ENCODE measurements around the gene LRRC74A.

The LRRC74A gene

DNA sequence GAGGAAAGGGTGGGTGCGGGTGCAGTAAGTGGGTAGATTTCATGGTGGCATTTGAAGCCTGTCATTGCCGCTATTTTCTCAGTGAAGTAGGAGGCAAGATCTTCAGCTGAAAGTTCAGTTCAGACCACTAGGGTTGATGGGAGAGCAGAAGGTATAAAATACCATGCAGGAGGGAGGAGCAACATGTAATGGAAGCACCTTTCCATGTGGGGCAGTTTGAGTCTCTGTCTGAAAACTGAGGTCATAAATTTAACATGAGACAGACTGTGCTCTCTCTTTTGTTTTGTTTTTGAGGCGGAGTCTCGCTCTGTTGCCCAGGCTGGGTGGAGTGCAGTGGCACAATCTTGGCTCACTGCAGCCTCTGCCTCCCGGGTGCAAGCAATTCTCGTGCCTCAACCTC is 22.7 kb downstream of the LRRC74A start:
- DNase-seq (ENCODE audit: low spot score) = no peak

DNA sequence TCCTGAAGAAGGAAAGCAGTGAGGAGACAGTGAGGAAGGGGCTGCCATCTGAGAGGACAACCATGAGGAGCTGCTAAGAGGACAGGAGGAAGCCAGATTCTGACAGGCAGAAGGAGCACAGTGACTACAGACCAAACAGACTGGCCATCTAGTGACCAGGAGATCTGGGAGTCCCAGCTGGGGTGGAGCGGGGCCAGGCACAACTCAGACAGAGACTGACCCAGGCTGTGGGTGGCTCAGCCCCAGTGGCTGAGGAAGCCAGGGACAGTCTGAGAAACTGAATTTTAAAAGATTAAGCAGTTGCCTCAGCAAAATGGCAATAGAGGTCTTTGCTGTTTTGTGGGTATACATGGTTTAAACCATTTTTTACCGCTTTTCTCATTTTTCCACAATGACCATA is 28.9 kb downstream of the LRRC74A start:
- DNase-seq (ENCODE audit: low spot score) = no peak

DNA sequence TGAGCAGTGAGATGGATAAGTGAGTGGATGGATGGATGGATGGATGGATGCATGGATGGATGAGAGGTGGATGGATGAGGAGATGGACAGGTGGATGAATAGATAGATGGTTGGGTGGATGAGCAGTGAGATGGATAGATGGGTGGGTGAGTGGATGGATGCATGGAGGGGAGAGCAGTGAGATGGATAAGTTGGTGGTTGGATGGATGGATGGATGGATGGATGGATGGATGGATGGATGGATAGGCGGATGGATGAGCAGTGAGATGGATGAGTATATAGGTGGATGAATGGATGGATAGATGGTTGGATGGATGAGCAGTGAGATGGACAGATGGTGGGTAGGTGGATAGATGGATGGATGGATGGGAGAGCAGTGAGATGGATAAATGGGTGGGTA is 30.6 kb downstream of the LRRC74A start:
- no peak for DNase-seq (ENCODE audit: low spot score)

DNA sequence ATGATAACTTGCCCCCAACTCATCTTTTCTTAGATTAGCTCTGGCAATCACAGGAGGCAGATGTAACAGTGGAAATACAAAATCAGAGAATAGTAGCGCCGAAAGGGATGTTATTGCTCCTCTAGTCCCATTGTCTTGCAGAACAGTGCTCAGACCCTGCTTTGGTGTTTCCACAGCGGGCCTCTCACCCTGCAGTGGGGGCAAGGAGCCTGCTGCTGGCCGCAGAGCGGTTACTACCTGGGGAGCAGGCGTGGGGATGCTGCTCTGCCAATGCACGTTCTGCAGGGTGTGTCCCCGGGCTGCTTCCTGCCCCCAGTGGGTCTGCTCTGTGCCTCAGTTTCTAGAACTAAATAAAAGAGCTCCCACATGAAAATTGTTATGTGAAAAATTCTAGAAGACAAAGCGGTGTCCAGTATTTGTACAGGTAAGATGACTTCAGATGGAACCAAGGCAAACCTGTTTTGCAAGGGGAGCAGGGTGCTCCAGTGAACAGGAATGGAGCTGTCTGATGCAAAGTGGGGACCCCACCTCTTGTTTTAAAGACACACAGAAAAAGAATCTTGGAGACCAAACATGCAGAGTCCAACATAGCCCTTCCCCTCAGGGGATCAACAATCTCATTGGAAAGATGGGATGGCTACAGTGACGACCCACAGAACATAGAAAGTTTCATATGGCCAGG is 35.5 kb downstream of the LRRC74A start:
- no peak for DNase-seq (ENCODE audit: low spot score)

DNA sequence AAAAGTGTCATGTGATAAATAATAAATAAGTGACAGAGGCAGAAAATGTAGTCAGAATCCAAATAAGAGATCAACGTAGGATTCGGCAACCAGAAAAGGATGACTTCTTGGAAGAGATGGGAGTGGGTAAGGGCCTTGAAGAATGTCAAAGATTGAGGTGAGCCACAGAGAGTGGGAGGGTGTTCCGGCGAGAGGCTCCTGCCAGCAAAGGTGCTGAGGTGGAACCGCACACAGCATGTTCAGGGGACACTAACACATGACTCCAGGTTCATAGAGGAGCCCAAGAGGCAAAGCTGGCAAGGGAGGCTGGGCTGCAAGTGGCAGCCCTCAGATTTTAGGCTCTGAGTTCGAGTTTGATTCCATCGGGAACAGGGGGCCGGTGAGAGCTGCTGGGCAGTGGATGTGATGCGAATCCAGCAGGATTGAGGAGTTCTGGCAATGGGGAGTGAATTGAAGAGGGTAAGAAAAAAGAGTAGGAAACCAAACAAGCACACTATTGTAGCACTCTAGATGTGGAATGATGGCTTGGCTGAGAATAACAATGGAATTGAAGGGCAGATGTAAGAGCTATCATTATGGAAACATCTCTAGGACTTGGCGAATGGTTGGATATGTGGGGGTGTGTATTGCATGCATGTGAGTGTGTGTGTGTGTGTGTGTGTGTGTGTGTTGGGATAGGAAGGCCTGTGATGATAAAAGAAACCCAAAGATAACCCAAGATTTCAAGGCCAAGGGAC is 36.5 kb downstream of the LRRC74A start:
- DNase-seq (ENCODE audit: low spot score) = peak; percentile 71

DNA sequence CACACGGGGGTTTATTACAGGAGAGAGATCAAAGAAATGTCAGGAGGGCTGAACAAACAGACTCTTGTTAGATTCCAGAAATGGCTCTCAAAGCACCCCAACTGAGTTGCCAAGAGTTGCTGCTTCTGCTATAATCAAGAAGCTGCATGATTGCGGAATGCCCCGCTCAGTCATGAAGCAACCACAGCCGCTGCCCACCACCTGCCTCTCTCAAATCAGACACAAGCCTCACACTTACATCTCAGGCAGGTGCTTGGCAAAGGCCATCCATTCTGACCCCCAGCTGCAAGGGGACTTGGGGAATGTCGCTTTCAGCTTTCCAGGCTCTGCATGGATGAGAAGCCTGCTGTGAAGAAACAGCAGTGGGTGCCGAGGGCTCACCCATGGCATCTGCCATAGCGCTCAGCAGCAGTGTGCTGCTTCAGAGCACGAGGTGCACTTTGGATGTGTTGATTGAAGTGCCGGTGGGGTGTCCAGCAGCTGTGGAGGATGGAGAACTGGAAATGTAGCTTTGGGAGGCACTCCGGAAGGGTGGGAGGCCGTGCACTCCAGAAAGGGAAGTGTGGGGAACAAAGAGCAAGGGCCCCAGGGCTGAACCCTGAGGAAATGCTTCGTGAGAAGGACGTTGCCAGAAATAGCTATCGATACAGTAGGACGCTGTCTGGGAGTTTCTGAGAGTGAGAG is 37.7 kb downstream of the LRRC74A start:
- peak; percentile 66 for DNase-seq (ENCODE audit: low spot score)

DNA sequence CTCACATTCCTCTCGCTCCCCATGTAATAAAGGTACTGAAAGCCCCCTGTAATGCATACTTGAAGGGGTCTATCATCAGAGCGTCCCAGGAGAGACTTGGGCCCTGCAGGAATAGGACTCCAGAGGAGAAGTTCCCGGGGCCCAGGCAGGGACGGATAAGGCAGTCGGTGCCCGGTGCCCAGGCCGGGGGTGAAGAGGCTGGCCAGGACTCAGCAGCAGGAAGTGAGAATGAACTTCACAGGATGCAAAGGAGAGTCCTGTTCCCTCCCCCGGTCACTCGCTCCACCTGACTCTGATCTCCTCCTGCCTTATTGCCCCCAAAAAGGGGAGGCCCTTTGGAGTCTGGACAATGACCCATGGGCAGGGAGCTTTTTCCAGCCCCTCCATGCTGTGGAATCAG is 40.2 kb downstream of the LRRC74A start:
- no peak for DNase-seq (ENCODE audit: low spot score)

DNA sequence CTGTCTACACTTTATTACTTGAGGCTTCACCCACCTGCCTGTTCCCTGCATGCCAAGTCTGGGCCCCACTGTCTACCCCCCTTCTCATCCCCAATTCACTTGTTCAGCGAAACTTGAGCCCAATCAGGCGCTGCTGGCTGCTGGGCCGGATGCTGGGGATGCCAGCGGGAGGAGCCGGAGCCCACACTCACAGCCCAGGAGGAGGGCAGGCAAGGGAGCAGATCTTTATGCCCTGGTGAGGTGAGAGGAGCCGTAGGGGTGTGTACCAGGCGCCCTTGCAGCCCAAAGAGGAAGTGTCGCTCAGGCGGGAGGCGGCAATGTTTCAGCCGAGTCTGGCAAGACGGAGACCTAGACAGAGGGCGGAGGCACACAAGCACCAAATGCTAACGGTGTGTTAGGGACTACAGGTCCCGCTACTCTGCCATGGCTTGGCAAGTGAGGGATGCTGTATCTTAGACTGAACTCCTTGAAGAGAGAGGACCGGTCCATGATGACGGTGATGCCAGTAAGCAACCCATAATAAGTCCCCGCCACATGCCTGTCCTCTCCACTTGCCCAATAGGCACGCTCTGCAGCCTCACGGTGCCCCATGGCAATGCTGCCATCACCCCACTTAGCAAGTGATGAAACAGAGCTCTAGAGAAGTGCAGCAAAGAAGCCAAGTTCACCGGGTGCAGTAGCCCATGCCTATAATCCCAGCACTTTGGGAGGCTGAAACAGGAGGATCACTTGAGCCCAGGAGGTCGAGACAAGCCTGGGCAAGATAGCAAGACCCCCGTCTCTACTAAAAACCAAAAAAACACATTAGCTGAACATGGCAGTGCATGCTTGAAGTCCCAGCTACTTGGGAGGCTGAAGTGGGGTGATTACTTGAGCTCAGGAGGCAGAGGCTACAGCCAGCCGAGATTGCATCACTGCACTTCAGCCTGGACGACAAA is 41.6 kb downstream of the LRRC74A start:
- no peak for DNase-seq (ENCODE audit: low spot score)

DNA sequence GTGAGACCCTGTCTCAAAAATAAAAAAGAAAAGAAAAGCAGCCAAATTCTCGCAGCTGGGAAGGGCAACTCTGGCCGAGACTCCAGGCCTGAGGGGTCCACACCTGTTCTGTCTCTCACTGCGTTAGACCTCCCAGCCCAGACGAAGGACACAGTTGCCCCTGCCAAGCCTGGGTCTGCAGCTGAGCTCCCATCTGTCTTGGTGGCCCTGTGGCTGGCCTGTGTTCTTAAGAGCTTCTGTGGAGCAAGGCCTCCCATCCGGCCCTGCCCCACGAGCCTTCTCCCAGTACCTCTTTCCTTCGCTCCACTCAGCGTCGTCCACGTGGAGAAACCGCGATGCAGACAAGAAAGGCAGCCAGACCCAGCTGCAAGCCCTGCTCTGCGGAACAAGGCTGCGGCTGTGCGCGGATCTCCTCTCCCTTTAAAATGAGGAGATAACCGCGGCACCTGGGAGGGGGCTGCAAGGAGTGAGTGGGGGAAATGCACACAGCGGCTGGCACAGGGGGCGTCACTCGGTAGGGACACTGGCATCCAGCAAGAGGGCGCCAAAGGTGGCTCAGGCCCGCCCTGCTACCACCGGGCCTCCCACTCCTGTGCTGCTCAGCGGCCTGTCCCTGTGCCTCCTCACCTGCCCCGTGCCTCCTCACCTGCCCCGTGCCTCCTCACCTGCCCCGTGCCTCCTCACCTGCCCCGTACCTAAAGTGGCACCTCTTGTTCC is 42.4 kb downstream of the LRRC74A start:
- DNase-seq (ENCODE audit: low spot score) = no peak

DNA sequence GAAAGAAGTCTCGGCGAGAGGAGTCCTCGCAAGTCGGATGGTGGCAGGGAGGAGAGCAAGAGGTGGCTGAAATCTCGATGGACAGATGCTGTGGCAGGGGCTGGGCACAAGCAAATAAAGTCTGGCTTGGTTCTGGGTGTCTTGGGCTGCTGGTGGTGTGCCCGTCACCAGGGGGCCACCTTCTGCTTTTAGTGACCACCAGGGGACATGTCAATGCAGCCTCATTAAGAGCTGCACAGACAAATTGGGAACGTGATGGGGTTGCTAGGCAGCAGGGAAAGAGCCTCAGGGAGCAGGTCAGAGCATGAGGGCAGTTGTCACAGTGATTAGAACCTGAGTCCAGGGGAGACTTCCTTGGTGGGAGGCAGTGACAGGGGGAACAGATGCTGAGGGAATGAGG is 44.0 kb downstream of the LRRC74A start:
- no peak for DNase-seq (ENCODE audit: low spot score)

DNA sequence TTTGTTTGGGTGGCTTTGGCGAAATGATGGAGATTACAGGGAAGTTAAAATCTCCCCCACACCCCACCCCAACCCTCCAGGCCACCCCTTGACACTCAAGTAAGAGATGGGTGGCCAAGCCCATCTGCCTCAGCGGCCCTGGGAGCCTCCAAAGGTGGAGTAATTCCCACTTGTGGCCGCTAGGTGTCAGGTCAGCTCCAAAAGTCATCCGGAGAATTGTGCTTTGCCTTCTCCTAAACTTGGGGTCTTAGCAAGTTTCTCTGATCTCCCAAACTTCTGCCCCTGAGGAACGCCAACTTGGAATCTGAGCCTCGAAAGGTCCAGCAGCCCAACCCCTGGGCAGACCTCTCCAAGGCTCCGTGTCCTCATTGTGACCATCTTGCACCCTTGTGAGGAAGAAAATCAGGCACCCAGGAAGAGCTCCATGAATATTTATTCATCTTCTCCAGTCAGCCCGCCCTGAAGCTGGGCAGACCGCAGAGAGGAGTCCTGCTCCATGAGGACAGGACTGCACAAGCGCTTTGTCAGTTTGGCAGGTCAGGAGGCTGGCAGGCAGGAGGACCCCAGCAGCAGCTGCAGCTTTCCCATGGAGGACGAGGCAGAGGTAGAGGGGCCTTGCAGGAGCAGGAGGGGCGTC is 46.7 kb downstream of the LRRC74A start:
- DNase-seq (ENCODE audit: low spot score) = peak; percentile 62

DNA sequence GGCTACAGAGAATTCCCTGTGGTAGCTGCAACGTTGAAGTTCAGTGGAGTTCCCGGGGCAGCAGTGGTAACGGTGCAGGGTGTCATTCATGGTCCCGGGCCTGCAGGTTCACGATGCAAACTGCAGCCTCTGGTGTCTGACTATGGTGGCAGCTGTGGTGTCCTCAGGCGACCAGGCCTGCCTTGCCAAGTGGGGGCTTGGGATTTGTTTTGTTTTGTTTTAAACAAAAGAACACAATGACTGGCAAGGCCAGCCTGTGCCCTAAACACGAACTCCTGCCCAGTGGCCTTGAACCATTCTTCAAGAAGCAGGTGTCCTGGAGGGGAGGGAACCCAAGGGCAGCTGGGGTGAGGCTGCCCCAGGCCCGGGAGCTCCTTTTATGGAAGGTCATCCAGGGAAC is 48.5 kb downstream of the LRRC74A start:
- DNase-seq (ENCODE audit: low spot score) = no peak

DNA sequence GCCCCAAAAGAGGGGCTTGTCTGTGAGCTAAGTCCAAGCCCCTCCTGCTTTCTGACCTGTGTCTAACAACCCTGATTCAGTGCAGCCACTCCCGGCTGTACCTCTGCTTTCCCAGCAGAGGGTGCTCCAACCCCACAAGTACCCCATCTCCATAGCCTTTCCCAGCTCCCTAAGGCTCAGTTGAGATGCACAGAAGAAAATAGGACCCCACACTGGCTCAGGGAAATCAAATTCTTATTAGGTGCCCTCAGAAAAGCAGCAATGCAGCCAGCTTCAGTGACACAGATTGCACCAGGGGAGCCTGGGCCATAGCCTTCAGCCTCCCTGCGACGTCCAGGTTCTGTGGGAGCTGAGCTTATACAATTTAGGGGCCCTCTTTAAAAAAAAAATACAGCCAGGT is 49.9 kb downstream of the LRRC74A start:
- DNase-seq (ENCODE audit: low spot score) = peak; percentile 77

DNA sequence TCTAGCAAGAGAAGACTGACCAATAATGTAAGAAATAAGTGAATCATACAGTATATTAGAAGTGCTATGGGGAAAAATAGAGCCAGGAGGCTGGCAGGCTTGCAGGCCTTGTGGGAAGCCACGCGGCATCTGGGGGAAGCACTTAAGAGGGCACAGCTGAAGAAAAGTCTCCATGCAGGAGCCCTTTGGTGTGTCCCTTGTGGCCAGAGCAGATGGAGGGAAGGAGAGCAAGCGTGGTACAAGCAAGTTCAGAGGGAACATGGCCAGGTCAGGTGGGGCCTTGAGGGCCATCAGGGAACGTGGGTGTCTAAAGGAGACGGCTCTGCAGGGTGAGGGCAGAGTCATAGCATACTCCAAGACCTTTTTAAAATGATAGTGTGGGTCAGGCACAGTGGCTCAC is 51.7 kb downstream of the LRRC74A start:
- DNase-seq (ENCODE audit: low spot score) = no peak

DNA sequence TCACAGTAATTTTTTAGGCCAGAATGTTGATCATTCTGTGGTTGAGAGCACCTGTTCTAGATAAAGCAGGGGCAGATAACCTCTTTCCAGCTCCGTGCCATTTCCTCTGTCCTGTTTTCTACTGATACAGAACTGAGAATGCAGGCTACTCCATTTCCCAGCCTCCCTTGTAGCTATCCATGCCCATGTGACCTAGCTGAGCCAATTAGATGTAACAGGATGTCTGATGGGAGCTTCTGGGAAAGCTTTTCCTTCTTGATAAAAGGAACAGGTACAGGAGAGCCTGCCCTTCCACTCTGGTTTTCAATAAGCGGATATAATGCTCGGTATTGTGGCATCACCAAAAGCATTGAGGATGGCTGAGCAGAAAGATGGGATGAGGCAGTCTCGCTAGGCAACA is 54.2 kb downstream of the LRRC74A start:
- DNase-seq (ENCODE audit: low spot score) = no peak

DNA sequence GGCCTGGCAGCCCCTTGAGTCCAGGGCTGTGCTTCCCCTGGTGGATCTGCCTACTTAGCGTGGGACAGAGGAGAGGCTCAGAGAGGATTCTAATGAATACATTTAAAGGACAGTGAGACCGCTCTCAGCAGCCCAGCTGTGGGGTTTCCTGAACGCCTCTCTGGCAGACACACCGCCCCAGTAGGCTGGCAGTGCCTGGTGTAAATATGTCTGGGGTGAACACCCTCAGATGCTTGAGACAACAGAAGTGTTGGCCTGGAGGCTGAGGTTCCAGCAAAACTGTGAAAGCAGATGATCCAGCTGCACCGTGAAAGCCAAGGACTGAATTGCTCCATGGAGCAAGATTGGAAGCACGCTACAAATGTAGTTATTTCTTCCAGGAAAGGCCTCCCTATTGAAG is 55.1 kb downstream of the LRRC74A start:
- DNase-seq (ENCODE audit: low spot score) = no peak

DNA sequence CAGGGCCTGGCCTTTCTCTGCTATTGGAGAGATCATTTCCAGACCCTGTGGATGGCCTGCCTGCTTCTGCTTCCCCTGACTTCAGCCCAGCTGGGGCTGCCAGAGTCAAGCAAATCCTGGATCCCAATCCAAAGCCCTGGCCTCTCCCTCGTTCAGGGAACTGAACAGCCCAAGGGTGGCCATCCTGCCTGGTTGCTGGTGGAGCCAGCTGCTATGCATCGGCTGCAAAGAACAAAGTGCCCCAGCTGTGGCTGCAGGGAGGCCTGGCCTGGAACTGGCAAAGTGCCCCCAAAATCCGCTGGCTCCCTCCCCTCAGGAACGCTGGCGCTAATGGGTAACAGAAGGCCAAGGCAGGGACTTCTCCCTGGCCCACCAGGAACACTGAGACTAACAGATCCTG is 56.4 kb downstream of the LRRC74A start:
- no peak for DNase-seq (ENCODE audit: low spot score)

DNA sequence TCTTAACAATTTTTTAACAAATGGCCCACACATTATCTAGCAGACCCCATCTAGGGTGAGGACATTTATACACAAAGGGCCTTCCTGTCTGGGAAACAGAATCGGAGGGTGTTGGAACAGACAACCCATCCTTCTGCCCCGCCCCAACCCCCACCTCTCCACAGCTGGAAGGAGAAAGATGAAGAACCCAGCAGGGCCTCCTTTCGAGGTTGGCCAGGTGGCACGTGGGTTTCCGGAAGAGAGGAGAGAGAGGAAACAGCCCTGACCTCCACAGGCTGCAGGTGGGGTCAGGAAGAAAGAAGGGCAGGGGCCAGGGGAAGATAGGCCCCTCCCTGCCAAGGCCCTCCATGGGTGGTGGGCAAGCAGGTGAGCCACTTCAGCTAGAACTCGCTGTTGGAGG is 57.2 kb downstream of the LRRC74A start:
- DNase-seq (ENCODE audit: low spot score) = no peak

DNA sequence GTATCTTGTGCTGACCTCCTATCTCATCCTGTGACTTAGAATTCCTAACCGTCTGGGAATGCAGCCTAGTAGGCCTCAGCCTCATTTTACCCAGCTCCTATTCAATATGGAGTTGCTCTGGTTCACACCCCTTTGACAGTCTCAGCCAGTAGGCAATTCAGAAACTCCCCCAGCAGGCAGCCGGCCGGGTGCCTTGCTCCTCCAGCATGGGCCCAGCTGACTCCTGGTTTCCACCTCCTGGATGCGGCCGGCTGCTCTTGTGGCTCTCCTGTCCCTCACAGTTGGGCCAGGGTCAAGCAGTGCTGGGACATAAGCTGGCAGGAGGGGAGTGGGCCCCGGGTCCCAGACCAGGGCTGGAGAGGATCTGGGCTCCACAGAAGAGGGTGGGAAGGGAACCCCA is 58.2 kb downstream of the LRRC74A start:
- DNase-seq (ENCODE audit: low spot score) = no peak

DNA sequence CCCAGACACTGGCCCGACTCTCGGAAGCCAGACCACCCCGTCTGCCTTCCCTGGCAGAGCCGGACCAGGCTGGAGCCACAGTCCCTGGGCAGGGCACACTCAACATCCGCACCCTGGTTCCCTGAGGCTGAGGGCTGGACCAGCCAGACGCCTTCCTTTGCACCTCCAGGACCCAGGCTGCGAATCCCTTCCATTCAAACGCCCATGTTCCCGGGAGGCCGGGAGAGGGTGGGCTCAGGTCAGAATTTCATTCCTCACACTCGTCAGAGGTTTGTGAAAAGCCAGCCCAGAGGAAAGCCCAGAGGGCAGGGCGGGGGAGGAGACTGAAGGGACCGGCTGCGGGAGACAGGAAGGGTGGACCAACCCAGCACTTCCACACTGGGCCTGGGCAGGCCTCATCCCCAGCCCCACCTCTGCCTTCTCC is 58.7 kb downstream of the LRRC74A start:
- DNase-seq (ENCODE audit: low spot score) = no peak

DNA sequence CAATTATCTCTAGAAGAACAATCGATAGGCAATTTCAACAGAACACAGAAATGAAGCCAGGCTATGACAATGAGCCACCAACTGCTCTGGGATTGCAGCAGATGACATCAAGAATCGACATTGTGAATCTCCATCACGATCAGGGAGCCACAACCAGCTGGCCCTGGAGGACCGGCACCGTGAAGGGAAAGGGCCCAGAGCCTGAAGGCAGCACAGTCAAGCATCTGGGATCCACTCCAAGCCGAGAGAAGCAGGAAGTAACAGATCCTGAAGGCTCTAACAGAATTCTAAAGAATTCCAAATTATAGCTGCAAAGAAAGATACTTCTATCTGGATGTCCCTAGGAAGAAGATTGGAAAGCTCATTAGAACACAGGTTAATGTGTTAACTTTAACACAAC is 61.0 kb downstream of the LRRC74A start:
- DNase-seq (ENCODE audit: low spot score) = no peak

All from pons (tissue), 1 donor.